Nephron (organoid): Measurements from ENCODE around the gene LZTR1.

Source experiments
- H3K27ac Mint-ChIP-seq, 3 experiments: 2 replicates each; pipeline ENCODE4 v1.8.0; 2020; ENCODE audit warnings: mixed read lengths in 3 of 3, mild to moderate bottlenecking in 2 of 3, moderate library complexity in 1 of 3
- H3K27me3 Mint-ChIP-seq: 2 replicates; pipeline ENCODE4 v1.8.0; 2021; ENCODE audit warnings: low read depth, mild to moderate bottlenecking, moderate library complexity, mixed read lengths
- H3K36me3 Mint-ChIP-seq: 2 replicates; pipeline ENCODE4 v1.8.0; 2020; ENCODE audit warnings: low read depth, mixed read lengths
- H3K4me1 Mint-ChIP-seq: 2 replicates; pipeline ENCODE4 v1.8.0; 2020; ENCODE audit warnings: mixed read lengths
- H3K4me3 Mint-ChIP-seq, 3 experiments: 2 replicates each; pipeline ENCODE4 v1.8.0; 2020; ENCODE audit warnings: mild to moderate bottlenecking in 3 of 3, mixed read lengths in 3 of 3, moderate library complexity in 2 of 3
- H3K9me3 Mint-ChIP-seq: 2 replicates; pipeline ENCODE4 v1.8.0; 2020; ENCODE audit warnings: mixed read lengths
- CTCF ChIP-seq, 3 experiments: fragments of 200-600 bp; sonication (generic); IDR thresholded peaks; one replicate each; pipeline ENCODE4 v1.5.0; 2021; ENCODE audit warnings: antibody characterized with exemption in 3 of 3; ENCODE audit not compliant: unreplicated experiment in 3 of 3

LZTR1 gene

GRCh38 chr22:20946080-20946986, 35.8 kb upstream of the LZTR1 start:
- no peak for TF ChIP-seq CTCF (IDR thresholded peaks at IDR 0.05; ENCODE audit: unreplicated experiment in 3 of 3)
- Mint-ChIP-seq H3K4me3 (no peak overlapping the region), H3K27me3 (no peaks in the 10 kb centered on the region), H3K4me1 (no peaks in the 10 kb centered on the region), H3K36me3 (peaks cover 39% of the 10 kb centered on the region), H3K27ac (no peak overlapping the region), H3K9me3 (no peaks in the 10 kb centered on the region)

DNA sequence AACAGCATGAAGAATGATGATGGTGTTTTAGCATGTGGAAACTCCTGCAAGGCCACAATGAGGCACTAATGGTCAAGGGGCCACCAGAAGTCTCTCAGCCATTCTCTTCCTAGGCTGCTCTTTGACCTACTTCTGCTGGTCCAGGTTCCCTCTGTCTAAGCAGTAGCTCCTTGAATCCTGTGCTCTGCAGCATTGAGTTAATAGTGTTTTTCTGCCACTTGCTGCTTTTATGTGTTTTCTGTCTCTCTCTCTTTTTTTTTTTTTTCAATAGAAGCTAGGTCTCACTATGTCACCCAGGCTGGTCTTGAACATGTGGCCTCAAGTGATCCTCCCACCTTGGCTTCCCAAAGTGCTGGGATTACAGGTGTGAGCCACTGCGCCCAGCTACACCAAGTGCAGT, 35.1 kb upstream of the LZTR1 start:
- H3K36me3 Mint-ChIP-seq: peaks cover 44% of the 10 kb centered on the region
- no peaks in the 10 kb centered on the region for H3K4me1 Mint-ChIP-seq
- TF ChIP-seq CTCF (IDR thresholded peaks at IDR 0.05; ENCODE audit: unreplicated experiment in 3 of 3): no peak
- H3K27ac Mint-ChIP-seq: no peak overlapping the region
- no peaks in the 10 kb centered on the region for H3K9me3 Mint-ChIP-seq
- no peak overlapping the region for H3K4me3 Mint-ChIP-seq
- H3K27me3 Mint-ChIP-seq: no peaks in the 10 kb centered on the region

- Mint-ChIP-seq H3K4me1 (peaks cover 7% of the 10 kb centered on the region), H3K36me3 (peaks cover 48% of the 10 kb centered on the region), H3K9me3 (no peaks in the 10 kb centered on the region), H3K4me3 (no peak overlapping the region), H3K27ac (no peak overlapping the region), H3K27me3 (no peaks in the 10 kb centered on the region)
- no peak for TF ChIP-seq CTCF (IDR thresholded peaks at IDR 0.05; ENCODE audit: unreplicated experiment in 3 of 3)
Observed at GRCh38 chr22:20948450-20948849, 33.6 kb upstream of the LZTR1 start.

GRCh38 chr22:20948989-20949388, 33.1 kb upstream of the LZTR1 start:
- Mint-ChIP-seq H3K36me3 (peaks cover 49% of the 10 kb centered on the region), H3K4me3 (no peak overlapping the region), H3K27ac (no peak overlapping the region), H3K4me1 (peaks cover 7% of the 10 kb centered on the region), H3K27me3 (no peaks in the 10 kb centered on the region), H3K9me3 (no peaks in the 10 kb centered on the region)
- no peak for TF ChIP-seq CTCF (IDR thresholded peaks at IDR 0.05; ENCODE audit: unreplicated experiment in 3 of 3)

DNA sequence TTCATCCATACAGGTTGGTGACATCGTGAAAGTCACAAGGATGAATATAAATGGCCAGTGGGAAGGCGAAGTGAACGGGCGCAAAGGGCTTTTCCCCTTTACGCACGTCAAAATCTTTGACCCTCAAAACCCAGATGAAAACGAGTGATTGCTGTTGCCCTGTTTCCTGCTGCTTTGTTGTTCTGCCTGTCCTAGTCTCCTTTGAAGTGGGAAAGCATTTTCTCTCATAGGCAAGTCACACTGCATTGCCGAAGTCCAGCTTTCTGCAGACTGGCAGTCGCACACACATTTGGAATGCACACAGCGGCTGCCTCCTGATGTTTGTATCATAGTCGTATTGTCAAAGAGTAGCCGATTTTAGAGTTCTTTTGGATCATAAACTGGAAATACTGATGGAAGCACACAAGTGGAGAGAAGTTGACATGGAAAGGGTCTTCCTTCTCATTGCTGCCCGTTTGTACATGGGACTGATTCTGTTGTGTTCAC, 32.4 kb upstream of the LZTR1 start:
- Mint-ChIP-seq H3K27me3 (no peaks in the 10 kb centered on the region), H3K4me3 (no peak overlapping the region), H3K4me1 (peaks cover 7% of the 10 kb centered on the region), H3K9me3 (no peaks in the 10 kb centered on the region), H3K36me3 (peaks cover 53% of the 10 kb centered on the region), H3K27ac (peak overlapping the region in 1 of 3 experiments; percentile 41)
- TF ChIP-seq CTCF (IDR thresholded peaks at IDR 0.05; ENCODE audit: unreplicated experiment in 3 of 3): no peak
